Tibial nerve (tissue), 4 donors: ENCODE measurements around the gene AP1M2. TPM values are rescaled to one million over a fixed set of nuclear protein-coding genes. Genes with fewer than 3 reads are reported as not detected.
"Not testable (repeated sequence)": the region's sequence is repeated elsewhere in the genome, so short reads cannot be mapped to it uniquely, and the experiment has no call there.

Source experiments
- DNase-seq, 2 donors: peaks; one replicate each; pipeline ENCODE4 v3.0.0-alpha.2; 2019; ENCODE audit warnings: low spot score in 2 of 2
- H3K27ac ChIP-seq, 4 donors: fragments of 200-600 bp; sonication (generic) in 3 of 4; one replicate each; pipeline ENCODE4 v1.5.1; 2017 to 2019; ENCODE audit warnings: mild to moderate bottlenecking in 1 of 4
- H3K27me3 ChIP-seq, 2 donors: fragments of 200-600 bp; sonication (generic) in 1 of 2; one replicate each; pipeline versions ENCODE4 v1.5.1 to v1.6.0; 2017 to 2019
- H3K36me3 ChIP-seq, 3 donors: fragments of 200-600 bp; sonication (generic); one replicate each; pipeline ENCODE4 v1.5.1; 2018 to 2019
- H3K4me1 ChIP-seq, 4 donors: fragments of 200-600 bp; sonication (generic) in 3 of 4; one replicate each; pipeline ENCODE4 v1.5.1; 2017 to 2019
- H3K4me3 ChIP-seq, 4 donors: fragments of 200-600 bp; sonication (generic) in 3 of 4; one replicate each; pipeline ENCODE4 v1.5.1; 2017 to 2019; ENCODE audit warnings: mild to moderate bottlenecking in 1 of 4, moderate library complexity in 1 of 4
- H3K9me3 ChIP-seq, 4 donors: fragments of 200-600 bp; sonication (generic) in 3 of 4; one replicate each; pipeline ENCODE4 v1.5.1; 2017 to 2019
- EP300 ChIP-seq, 2 donors: sonication (generic); formaldehyde crosslinking; IDR thresholded peaks; one replicate each; pipeline ENCODE4 v1.6.1; 2017; ENCODE audit warnings: antibody characterized with exemption in 2 of 2, mild to moderate bottlenecking in 1 of 2
- POLR2A ChIP-seq, 2 donors: fragments of 450-650 bp; IDR thresholded peaks; one replicate each; pipeline ENCODE4 v1.6.1; 2017; ENCODE audit warnings: antibody characterized with exemption in 2 of 2, mild to moderate bottlenecking in 2 of 2, moderate library complexity in 2 of 2
- WGBS, 2 donors: methylation state at CpG; one replicate each; pipeline ENCODE4 v1.1.5; 2018; 5-methylcytosine and 5-hydroxymethylcytosine counted together
- total RNA-seq, 4 donors: library from RNA; depleted of rRNA; stranded (reverse); fragments of >200 nt; gene quantifications; one replicate each; pipeline ENCODE4 v1.1.0, GENCODE V29; 2016
- TF ChIP-seq, protein P1 (sequence below), 5 experiments: fragments of 200-600 bp in 3 of 5; fragments of 450-650 bp in 2 of 5; sonication (generic) in 3 of 5; IDR thresholded peaks; one replicate each; pipeline ENCODE4 v1.5.1; 2016 to 2019; ENCODE audit warnings: antibody characterized with exemption in 5 of 5, mild to moderate bottlenecking in 3 of 5, moderate library complexity in 2 of 5

The AP1M2 gene
- total RNA-seq, 4 donors from 2014 or later, result not detected

DNA sequence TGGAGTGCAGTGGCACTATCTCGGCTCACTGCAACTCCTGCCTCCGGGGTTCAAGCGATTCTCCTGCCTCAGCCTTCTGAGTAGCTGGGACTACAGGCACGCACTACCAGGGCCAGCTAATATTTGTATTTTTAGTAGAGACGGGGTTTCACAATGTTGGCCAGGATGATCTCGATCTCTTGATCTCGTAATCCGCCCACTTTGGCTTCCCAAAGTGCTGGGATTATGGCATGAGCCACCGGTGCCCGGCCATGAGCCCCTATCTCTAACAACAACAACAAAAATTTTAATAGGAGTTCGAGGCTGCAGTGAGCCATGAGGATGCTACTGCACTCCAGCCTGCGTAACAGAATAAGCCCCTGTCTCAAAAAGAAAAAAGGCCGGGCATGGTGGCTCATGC, 5.0 kb downstream of the AP1M2 start:
- H3K27ac ChIP-seq, result no peak overlapping the region
- H3K4me1 ChIP-seq, result peaks cover 0 to 10% (median 0%) of the 10 kb centered on the region in 4 donors
- WGBS, 2 donors, result 88% methylated on average over 13 of the region's 13 CpGs
- H3K36me3 ChIP-seq, result no peaks in the 10 kb centered on the region
- DNase-seq, result no peak
- H3K4me3 ChIP-seq, result no peak overlapping the region
- TF ChIP-seq POLR2A (IDR thresholded peaks at IDR 0.05) (no peak), EP300 (IDR thresholded peaks at IDR 0.05) (no peak)
- TF ChIP-seq, protein P1, sequence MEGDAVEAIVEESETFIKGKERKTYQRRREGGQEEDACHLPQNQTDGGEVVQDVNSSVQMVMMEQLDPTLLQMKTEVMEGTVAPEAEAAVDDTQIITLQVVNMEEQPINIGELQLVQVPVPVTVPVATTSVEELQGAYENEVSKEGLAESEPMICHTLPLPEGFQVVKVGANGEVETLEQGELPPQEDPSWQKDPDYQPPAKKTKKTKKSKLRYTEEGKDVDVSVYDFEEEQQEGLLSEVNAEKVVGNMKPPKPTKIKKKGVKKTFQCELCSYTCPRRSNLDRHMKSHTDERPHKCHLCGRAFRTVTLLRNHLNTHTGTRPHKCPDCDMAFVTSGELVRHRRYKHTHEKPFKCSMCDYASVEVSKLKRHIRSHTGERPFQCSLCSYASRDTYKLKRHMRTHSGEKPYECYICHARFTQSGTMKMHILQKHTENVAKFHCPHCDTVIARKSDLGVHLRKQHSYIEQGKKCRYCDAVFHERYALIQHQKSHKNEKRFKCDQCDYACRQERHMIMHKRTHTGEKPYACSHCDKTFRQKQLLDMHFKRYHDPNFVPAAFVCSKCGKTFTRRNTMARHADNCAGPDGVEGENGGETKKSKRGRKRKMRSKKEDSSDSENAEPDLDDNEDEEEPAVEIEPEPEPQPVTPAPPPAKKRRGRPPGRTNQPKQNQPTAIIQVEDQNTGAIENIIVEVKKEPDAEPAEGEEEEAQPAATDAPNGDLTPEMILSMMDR (IDR thresholded peaks at IDR 0.05), result no peak
- peaks cover 0 to 4% of the 10 kb centered on the region in 2 donors for H3K27me3 ChIP-seq
- H3K9me3 ChIP-seq, result no peaks in the 10 kb centered on the region

DNA sequence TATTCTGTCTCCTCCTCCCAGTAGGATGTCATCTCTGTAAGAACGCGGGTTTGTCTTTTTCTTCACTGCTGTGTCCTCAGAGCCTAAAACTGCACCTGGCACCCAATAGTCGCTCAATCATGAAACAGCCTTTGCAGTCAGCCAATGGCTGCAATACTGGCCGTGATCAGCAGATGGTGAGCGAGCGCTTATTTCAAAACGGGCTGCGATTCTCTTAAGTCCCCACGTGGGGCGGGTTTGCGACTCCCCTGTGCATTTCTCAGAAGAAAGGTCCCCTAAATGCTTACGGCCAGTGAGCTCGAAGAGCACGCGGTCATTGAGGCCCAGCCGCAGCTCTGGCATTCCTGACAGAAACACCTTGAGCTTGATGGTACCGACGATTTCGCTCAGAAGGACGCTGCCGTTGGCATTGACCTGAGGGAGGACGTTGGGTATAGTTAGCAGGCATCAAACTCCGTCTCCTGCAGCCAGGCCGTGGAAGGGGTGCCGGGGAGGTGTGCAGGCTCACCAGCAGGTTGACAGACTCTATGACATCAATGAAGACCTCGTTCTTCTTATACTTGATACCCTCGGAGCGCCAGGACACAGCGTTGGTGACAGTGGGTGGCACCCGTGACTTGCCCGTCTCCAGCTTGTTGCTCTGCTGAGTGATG, 6.0 kb downstream of the AP1M2 start:
- H3K27me3 ChIP-seq, result no peaks in the 10 kb centered on the region
- H3K4me1 ChIP-seq, result peaks cover 0 to 9% (median 0%) of the 10 kb centered on the region in 4 donors
- no peak for TF ChIP-seq POLR2A (IDR thresholded peaks at IDR 0.05)
- TF ChIP-seq, protein P1 (IDR thresholded peaks at IDR 0.05), result peak; percentile 98 to 100 (median 99)
- TF ChIP-seq EP300 (IDR thresholded peaks at IDR 0.05), result peak; percentile 53 to 64
- no peak overlapping the region for H3K4me3 ChIP-seq
- 23 to 29% methylated on average over 24 to 31 of the region's 31 CpGs for WGBS, 2 donors
- H3K27ac ChIP-seq, result peak overlapping the region in 1 of 4 donors; percentile 71
- H3K9me3 ChIP-seq, result no peaks in the 10 kb centered on the region
- peak; percentile 88 to 97 for DNase-seq
- H3K36me3 ChIP-seq, result no peaks in the 10 kb centered on the region

DNA sequence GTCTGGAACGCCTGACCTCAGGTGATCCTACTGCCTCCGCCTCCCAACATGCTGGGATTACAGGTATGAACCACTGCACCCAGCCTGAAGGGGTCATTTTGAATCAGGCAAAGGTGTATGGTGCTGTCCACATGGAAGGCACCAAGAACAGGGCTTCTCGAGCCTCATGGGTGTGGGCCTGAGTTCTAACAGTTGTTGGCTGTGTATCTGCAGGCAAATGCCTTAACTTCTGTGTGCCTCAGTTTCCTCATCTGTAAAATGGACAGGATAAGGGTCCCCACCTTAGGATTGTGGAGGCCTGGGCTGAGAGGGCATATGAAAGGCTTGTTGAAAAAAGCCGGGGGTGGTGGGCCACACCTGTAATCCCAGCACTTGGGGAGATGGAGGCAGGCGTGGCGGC, 9.2 kb downstream of the AP1M2 start:
- no peaks in the 10 kb centered on the region for H3K36me3 ChIP-seq
- no peak overlapping the region for H3K27ac ChIP-seq
- 86 to 91% methylated on average over 6 of the region's 6 CpGs for WGBS, 2 donors
- no peaks in the 10 kb centered on the region for H3K27me3 ChIP-seq
- H3K4me3 ChIP-seq, result no peak overlapping the region
- no peak for DNase-seq
- no peaks in the 10 kb centered on the region for H3K9me3 ChIP-seq
- TF ChIP-seq EP300 (IDR thresholded peaks at IDR 0.05) (no peak), POLR2A (IDR thresholded peaks at IDR 0.05) (no peak)
- TF ChIP-seq, protein P1 (IDR thresholded peaks at IDR 0.05), result no peak
- peaks cover 0 to 9% (median 0%) of the 10 kb centered on the region in 4 donors for H3K4me1 ChIP-seq

DNA sequence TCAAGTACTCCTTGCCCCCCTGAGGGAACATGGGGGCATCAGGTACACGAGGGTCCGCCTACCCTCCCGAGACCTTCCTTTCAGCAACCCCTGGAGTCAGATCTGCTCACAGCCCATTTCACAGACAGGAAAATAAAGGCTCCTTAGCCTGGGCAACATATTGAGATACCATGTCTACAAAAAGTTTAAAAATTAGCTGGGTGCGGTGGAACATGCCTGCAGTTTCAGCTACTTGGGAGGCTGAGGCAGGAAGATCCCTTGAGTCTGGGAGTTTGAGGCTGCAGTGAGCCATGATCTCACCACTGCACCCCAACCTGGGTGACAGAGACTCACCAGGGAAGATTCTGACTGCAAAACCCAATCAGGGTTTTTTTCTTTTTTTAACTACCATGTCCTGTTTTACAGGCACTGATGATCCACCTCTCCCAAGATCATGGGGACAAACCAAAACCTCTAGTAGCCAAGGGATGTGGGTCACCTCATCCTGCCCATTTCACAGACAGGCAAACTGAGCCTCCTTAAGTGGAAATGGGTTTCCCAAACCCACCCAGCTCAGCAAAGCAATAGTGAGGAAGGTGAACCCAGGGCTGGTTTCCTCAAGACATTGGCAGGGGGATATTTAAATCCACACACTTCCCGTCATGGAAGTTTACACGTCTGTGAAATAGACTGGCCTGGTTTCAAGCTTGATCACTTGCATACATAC, 11.9 kb downstream of the AP1M2 start:
- DNase-seq, result no peak
- Histone ChIP-seq H3K4me3 (no peak overlapping the region), H3K4me1 (peaks cover 0 to 6% (median 0%) of the 10 kb centered on the region in 4 donors), H3K27ac (no peak overlapping the region), H3K9me3 (no peaks in the 10 kb centered on the region), H3K36me3 (no peaks in the 10 kb centered on the region), H3K27me3 (no peaks in the 10 kb centered on the region)
- no peak for TF ChIP-seq POLR2A (IDR thresholded peaks at IDR 0.05)
- WGBS, 2 donors, result 81 to 83% methylated on average over 6 of the region's 6 CpGs

DNA sequence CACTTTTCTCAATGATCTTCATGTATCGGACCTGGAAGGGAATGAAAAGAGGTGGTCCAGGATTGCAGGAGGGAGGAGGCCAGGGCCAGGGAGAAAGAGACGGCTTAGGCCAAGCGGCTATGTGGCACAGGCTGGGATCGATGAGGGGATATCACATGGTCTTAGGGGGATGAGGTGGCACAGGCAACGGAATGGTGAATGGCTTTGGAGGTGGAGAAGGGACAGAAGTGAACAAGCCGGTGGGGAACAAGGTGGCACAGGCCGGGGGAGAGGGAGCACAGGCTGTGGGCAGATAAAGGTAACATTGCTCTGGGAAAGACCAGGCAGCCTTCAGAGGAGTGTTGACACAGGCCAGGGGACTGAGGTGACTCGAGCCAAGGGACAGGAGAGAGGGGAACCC, 12.7 kb downstream of the AP1M2 start:
- WGBS, 2 donors, result 84 to 85% methylated on average over 8 of the region's 8 CpGs
- Histone ChIP-seq H3K4me3 (no peak overlapping the region), H3K36me3 (no peaks in the 10 kb centered on the region), H3K4me1 (peaks cover 0 to 12% (median 4%) of the 10 kb centered on the region in 4 donors), H3K9me3 (no peaks in the 10 kb centered on the region), H3K27ac (no peak overlapping the region), H3K27me3 (no peaks in the 10 kb centered on the region)
- TF ChIP-seq EP300 (IDR thresholded peaks at IDR 0.05) (no peak), POLR2A (IDR thresholded peaks at IDR 0.05) (no peak)
- TF ChIP-seq, protein P1 (IDR thresholded peaks at IDR 0.05), result no peak
- DNase-seq, result no peak

DNA sequence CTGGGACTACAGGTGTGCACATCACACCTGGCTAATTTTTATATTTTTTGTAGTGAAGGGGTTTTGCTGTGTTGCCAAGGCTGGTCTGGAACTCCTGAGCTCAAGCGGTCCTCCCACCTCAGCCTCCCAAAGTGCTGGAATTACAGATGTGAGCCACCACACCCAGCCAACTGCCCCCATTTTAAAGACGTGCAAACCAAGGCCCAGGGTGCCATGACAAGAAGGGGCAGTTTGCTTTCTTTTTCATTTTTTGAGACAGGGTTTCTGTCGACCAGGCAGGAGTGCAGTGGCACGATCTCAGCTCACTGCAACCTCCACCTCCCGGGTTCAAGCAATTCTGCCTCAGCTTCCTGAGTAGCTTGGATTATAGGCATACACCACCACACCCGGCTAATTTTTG, 13.3 kb downstream of the AP1M2 start:
- not testable (repeated sequence) for H3K9me3 ChIP-seq, DNase-seq, H3K27me3 ChIP-seq, H3K27ac ChIP-seq, H3K36me3 ChIP-seq, H3K4me3 ChIP-seq
- peaks cover 0 to 16% (median 7%) of the 10 kb centered on the region in 4 donors for H3K4me1 ChIP-seq
- WGBS, 2 donors, result 82 to 84% methylated on average over 6 of the region's 6 CpGs
